Activated T-helper 1 cell treated with anti-CD3 and anti-CD28 coated beads, Interleukin-12 subunit alpha, Interleukin-12 subunit beta, Interleukin-2, Interleukin-4 antibody, amounts not matched to agents 30 ng/mL and 10 ng/mL and 1 ng/mL, durations not matched to agents 14 hours and 24 hours and 36 hours (primary cell): Measurements from ENCODE around the gene CDYL. TPM values are rescaled to one million over a fixed set of nuclear protein-coding genes. Genes with fewer than 3 reads are reported as not detected.

Experiments used
- DNase-seq: peaks from one replicate; pipeline ENCODE4 v3.0.0; 2021; ENCODE audit warnings: low spot score
- H3K27ac Mint-ChIP-seq: one replicate; pipeline ENCODE4 v1.8.0; 2021; ENCODE audit warnings: mild to moderate bottlenecking, mixed read lengths
- H3K27me3 Mint-ChIP-seq: one replicate; pipeline ENCODE4 v1.8.0; 2022; ENCODE audit warnings: mild to moderate bottlenecking, moderate library complexity, mixed read lengths; ENCODE audit not compliant: insufficient read depth
- H3K36me3 Mint-ChIP-seq: one replicate; pipeline ENCODE4 v1.8.0; 2021; ENCODE audit warnings: low read depth, mixed read lengths
- H3K4me1 Mint-ChIP-seq: one replicate; pipeline ENCODE4 v1.8.0; 2021; ENCODE audit warnings: low read depth, mixed read lengths
- H3K4me3 Mint-ChIP-seq: one replicate; pipeline ENCODE4 v1.8.0; 2021; ENCODE audit warnings: mild to moderate bottlenecking, moderate library complexity, mixed read lengths
- H3K9me3 Mint-ChIP-seq: one replicate; pipeline ENCODE4 v1.8.0; 2021; ENCODE audit warnings: mixed read lengths
- intact Hi-C: fragments of 100-400 bp; cut with micrococcal nuclease; formaldehyde crosslinking; loops from one replicate; pipeline ENCODE4 v1.15.1; 2024
- total RNA-seq: library from RNA; stranded (reverse); gene quantifications from 2 replicates; pipeline ENCODE4 v1.2.3, GENCODE V29; 2022

Gene CDYL
- 26.8 and 29.5 TPM in 2 replicates for total RNA-seq

- Mint-ChIP-seq H3K36me3 (peaks cover 9% of the 10 kb centered on the region), H3K27ac (peak within 1 kb of the TSS; percentile 83), H3K27me3 (peaks cover 34% of the 10 kb centered on the region), H3K9me3 (peaks cover 34% of the 10 kb centered on the region), H3K4me1 (peaks cover 49% of the 10 kb centered on the region), H3K4me3 (peak within 1 kb of the TSS; percentile 89)
- intact Hi-C loops = loop anchor here (2.0 to 10.0 kb wide), 6 partner anchors 71 to 1229 kb away; partner anchors contain the start of genes ECI2 and NRN1
- peak; percentile 87 for DNase-seq
Measured at GRCh38 chr6:4776131-4776492, at the start of gene CDYL. CDYL (plus strand) TSS chr6:4776404; CDS start chr6:4776784, 380 bp downstream.

- H3K27me3 Mint-ChIP-seq = peaks cover 6% of the 10 kb centered on the region
- no peak for DNase-seq
- no peak overlapping the region for H3K27ac Mint-ChIP-seq
- H3K4me1 Mint-ChIP-seq = peaks cover 4% of the 10 kb centered on the region
- H3K4me3 Mint-ChIP-seq = no peak overlapping the region
- H3K36me3 Mint-ChIP-seq = no peaks in the 10 kb centered on the region
- no peaks in the 10 kb centered on the region for H3K9me3 Mint-ChIP-seq
- intact Hi-C loops = loop anchor here (5.0 kb wide), 1 partner anchor 211 kb away; no protein-coding TSS in a partner anchor
Measured at GRCh38 chr6:4726645-4727044, 49.6 kb upstream of the CDYL start.

DNA sequence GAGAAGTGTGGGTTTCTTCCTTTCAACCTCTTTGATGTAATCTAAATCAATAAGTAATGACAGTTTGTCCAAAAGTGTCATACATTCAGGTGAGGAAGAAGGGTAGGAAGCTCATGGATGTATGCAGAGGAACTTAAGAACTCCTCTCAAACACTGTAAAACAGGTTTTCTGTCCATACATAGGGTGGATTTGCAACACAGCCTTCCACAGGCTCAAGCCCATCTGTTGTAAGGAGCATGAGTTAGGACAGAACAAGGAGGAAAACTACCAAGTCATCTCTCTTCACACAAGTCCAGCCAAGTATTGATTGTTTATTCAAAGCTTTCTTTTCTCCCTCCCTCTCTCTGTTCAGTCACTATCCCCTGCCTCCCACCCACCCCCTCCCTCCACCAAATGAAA lies 49.0 kb upstream of the CDYL start:
- Mint-ChIP-seq H3K4me3 (no peak overlapping the region), H3K27ac (no peak overlapping the region), H3K9me3 (no peaks in the 10 kb centered on the region), H3K4me1 (peaks cover 4% of the 10 kb centered on the region), H3K36me3 (no peaks in the 10 kb centered on the region), H3K27me3 (peaks cover 6% of the 10 kb centered on the region)
- intact Hi-C loops = loop anchor here (5.0 kb wide), 1 partner anchor 210 kb away; no protein-coding TSS in a partner anchor
- no peak for DNase-seq

DNA sequence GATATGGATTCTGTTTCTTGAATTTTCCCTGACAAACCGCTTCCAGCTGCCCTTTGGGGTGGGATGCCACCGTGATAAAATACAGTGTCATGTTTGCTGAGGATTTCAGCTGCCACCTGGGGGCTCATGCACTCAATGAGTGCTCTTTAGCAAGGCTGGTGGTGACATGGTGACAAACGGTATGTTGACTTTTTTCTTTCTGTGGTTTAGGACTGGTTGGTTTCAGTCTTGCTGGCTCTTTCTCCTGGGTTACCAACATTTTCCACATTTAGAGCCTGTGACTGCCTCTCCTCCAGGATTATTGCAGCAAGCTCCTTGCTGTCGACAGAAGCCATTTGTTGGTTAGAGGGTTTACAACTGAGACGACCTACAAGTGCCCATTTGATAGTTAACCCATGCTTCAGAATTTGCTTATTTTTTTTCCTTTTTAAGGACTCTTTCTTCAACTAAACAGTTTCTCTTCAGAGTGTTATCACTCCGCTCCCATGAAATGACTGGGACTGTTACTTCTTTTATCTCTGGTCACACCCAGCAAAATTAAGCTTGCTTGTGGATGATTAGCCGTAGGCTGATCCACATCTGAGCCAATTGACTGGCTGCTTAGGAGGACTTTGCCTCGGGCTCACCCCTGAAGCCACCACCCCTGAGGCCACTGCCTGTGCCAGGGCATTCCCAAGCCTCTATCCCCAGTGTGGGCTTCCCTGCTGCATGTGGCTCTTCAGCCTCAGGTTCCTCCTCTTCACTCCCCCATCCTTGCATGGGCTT lies 48.4 kb upstream of the CDYL start:
- Mint-ChIP-seq H3K36me3 (no peaks in the 10 kb centered on the region), H3K4me1 (peaks cover 4% of the 10 kb centered on the region), H3K27me3 (peaks cover 6% of the 10 kb centered on the region), H3K9me3 (no peaks in the 10 kb centered on the region), H3K4me3 (no peak overlapping the region), H3K27ac (no peak overlapping the region)
- intact Hi-C loops = loop anchor here (5.0 kb wide), 1 partner anchor 209 kb away; no protein-coding TSS in a partner anchor
- DNase-seq = no peak

GRCh38 chr6:4728436-4728769 lies 47.8 kb upstream of the CDYL start:
- Mint-ChIP-seq H3K4me3 (no peak overlapping the region), H3K27ac (no peak overlapping the region), H3K4me1 (peaks cover 4% of the 10 kb centered on the region), H3K27me3 (peaks cover 6% of the 10 kb centered on the region), H3K36me3 (no peaks in the 10 kb centered on the region), H3K9me3 (no peaks in the 10 kb centered on the region)
- intact Hi-C loops = loop anchor here (5.0 kb wide), 1 partner anchor 209 kb away; no protein-coding TSS in a partner anchor
- DNase-seq = no peak

- Mint-ChIP-seq H3K9me3 (no peaks in the 10 kb centered on the region), H3K4me1 (peaks cover 4% of the 10 kb centered on the region), H3K27me3 (peaks cover 6% of the 10 kb centered on the region), H3K4me3 (no peak overlapping the region), H3K36me3 (no peaks in the 10 kb centered on the region), H3K27ac (no peak overlapping the region)
- intact Hi-C loops = loop anchor here (5.0 kb wide), 1 partner anchor 208 kb away; no protein-coding TSS in a partner anchor
- DNase-seq = no peak
Measured at GRCh38 chr6:4728926-4729325, 47.3 kb upstream of the CDYL start.

- Mint-ChIP-seq H3K27ac (no peak overlapping the region), H3K36me3 (no peaks in the 10 kb centered on the region), H3K27me3 (peaks cover 6% of the 10 kb centered on the region), H3K4me3 (no peak overlapping the region), H3K4me1 (peaks cover 4% of the 10 kb centered on the region), H3K9me3 (no peaks in the 10 kb centered on the region)
- intact Hi-C loops = no loop called here
- no peak for DNase-seq
Measured at GRCh38 chr6:4731996-4732395, 44.2 kb upstream of the CDYL start.

DNA sequence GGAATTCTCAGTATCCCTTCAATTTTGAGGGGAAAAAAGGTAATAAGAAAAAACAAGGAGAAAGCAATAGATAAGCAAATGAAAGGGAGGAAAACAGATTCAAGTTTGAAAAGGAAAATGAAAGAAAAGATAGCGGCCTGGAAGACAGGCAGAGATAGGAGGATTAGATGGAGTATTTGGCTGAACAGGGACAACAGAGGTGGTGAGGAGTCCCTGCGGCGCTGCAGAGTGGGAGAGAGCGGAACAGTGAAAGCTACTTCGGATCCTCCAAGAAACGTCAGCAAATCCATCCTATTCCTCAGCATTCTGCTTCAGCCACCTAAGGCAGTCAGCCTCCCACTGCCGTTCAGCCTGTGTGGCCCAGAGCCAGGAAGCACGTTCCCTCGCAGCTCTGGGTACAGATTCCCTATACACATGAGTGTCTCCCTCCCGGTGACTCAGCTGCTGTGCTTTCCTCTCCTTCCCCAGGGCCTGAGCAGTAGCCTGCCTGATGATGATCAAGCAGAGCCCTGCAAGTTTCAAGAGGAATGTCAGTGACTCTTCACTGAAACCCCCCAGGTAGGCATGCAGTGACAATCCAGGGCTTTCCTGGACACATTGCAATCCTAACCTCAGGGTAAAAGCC lies 43.4 kb upstream of the CDYL start:
- intact Hi-C loops = no loop called here
- Mint-ChIP-seq H3K27me3 (peaks cover 6% of the 10 kb centered on the region), H3K9me3 (no peaks in the 10 kb centered on the region), H3K36me3 (no peaks in the 10 kb centered on the region), H3K4me1 (peaks cover under 1% of the 10 kb centered on the region), H3K27ac (no peak overlapping the region), H3K4me3 (no peak overlapping the region)
- no peak for DNase-seq

- intact Hi-C loops = no loop called here
- Mint-ChIP-seq H3K27me3 (peaks cover 9% of the 10 kb centered on the region), H3K9me3 (no peaks in the 10 kb centered on the region), H3K4me3 (no peak overlapping the region), H3K27ac (no peak overlapping the region), H3K36me3 (no peaks in the 10 kb centered on the region), H3K4me1 (no peaks in the 10 kb centered on the region)
- no peak for DNase-seq
Measured at GRCh38 chr6:4736371-4736873, 39.8 kb upstream of the CDYL start.

GRCh38 chr6:4740032-4740431 lies 36.2 kb upstream of the CDYL start:
- Mint-ChIP-seq H3K9me3 (no peaks in the 10 kb centered on the region), H3K27me3 (peaks cover 10% of the 10 kb centered on the region), H3K36me3 (no peaks in the 10 kb centered on the region), H3K27ac (no peak overlapping the region), H3K4me3 (no peak overlapping the region), H3K4me1 (no peaks in the 10 kb centered on the region)
- DNase-seq = no peak
- intact Hi-C loops = no loop called here

DNA sequence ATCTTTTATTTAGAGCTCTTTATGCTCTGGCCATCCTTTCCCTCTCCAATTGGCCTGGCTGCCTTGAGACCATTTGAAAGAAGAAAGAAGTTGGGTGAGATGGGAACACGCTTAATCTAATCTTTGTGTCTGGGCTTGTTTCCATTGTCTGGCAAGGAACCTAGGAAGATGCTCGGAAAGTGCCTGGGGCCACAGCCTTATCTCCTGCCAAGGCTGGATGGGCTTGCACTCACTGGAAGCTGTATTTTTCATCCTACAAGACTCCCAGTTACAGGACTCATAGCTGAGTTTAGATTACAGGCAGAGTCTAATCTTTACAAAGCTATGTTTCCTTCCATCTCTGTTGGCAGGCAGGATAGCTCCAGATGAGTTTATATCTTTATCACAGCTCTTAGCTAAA lies 33.1 kb upstream of the CDYL start:
- no peak for DNase-seq
- no peaks in the 10 kb centered on the region for H3K36me3 Mint-ChIP-seq
- H3K4me1 Mint-ChIP-seq = no peaks in the 10 kb centered on the region
- H3K27me3 Mint-ChIP-seq = peaks cover 10% of the 10 kb centered on the region
- no peak overlapping the region for H3K27ac Mint-ChIP-seq
- intact Hi-C loops = no loop called here
- no peaks in the 10 kb centered on the region for H3K9me3 Mint-ChIP-seq
- H3K4me3 Mint-ChIP-seq = no peak overlapping the region

GRCh38 chr6:4743926-4744325 lies 32.3 kb upstream of the CDYL start:
- Mint-ChIP-seq H3K4me3 (no peak overlapping the region), H3K36me3 (no peaks in the 10 kb centered on the region), H3K27me3 (peaks cover 10% of the 10 kb centered on the region), H3K9me3 (no peaks in the 10 kb centered on the region), H3K27ac (no peak overlapping the region), H3K4me1 (no peaks in the 10 kb centered on the region)
- intact Hi-C loops = no loop called here
- DNase-seq = no peak

DNA sequence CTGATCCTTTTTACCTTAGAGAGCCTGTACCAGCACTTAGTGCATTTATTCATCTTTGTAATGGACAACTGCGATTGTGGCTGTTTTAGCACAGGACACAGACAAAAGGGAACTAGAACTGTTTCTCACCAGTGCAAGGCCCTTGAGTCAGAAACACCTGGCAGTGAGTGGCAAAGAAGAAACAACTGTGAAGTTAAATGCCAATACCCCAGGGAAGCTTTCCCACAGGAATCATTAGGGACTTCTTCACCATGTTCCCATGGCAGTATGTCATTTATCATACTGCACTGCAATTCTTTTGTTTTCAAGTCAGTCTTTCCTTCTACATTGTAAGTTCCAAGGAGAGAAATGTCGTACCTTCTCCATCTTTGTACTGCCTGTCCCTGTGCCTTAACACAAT lies 28.6 kb upstream of the CDYL start:
- H3K4me1 Mint-ChIP-seq = no peaks in the 10 kb centered on the region
- no peaks in the 10 kb centered on the region for H3K9me3 Mint-ChIP-seq
- H3K36me3 Mint-ChIP-seq = no peaks in the 10 kb centered on the region
- no peak overlapping the region for H3K27ac Mint-ChIP-seq
- no peak overlapping the region for H3K4me3 Mint-ChIP-seq
- peaks cover 4% of the 10 kb centered on the region for H3K27me3 Mint-ChIP-seq
- intact Hi-C loops = no loop called here
- DNase-seq = no peak
